Measurements from ENCODE around the gene ASB5. TPM values are rescaled to one million over a fixed set of nuclear protein-coding genes. Genes with fewer than 3 reads are reported as not detected.

ASB5 gene
- total and polyA plus RNA-seq, 10 of the 15 experiments (the other 5 are each of a cell fraction or from before 2014, with no cell fraction given) = not detected

GRCh38 chr4:176302283-176303275 is 33.6 kb upstream of the ASB5 start:
- POLR2A ChIA-PET = no interaction called here
- Histone ChIP-seq H3K79me2 (ENCODE audit: control insufficient read depth, insufficient read depth, low read length) (no peaks in the 10 kb centered on the region), H3K9me3 (replicated peaks; ENCODE audit: control insufficient read depth, insufficient read depth, low read length) (no peaks in the 10 kb centered on the region), H3K4me1 (ENCODE audit: control insufficient read depth, insufficient read depth, low read length) (no peaks in the 10 kb centered on the region), H3K4me3 (no peak overlapping the region), H2AFZ (ENCODE audit: control insufficient read depth, low read depth, low read length) (no peak overlapping the region), H3K27me3 (replicated peaks in 1 of 2; ENCODE audit: control insufficient read depth in 2 of 2, insufficient read depth in 2 of 2, low read length in 1 of 2) (no peaks in the 10 kb centered on the region; a peak in 1 of 4 replicates), H3K9ac (ENCODE audit: control insufficient read depth, insufficient read depth, low read length) (no peak overlapping the region), H3K4me2 (ENCODE audit: control insufficient read depth, insufficient read depth) (no peak overlapping the region), H3K27ac (ENCODE audit: control insufficient read depth, insufficient read depth) (no peak overlapping the region), H3K36me3 (ENCODE audit: control insufficient read depth in 2 of 2, insufficient read depth in 2 of 2, low read length in 1 of 2) (no peaks in the 10 kb centered on the region), H4K20me1 (ENCODE audit: control insufficient read depth, insufficient read depth) (no peaks in the 10 kb centered on the region)
- FAIRE-seq = no peak
- CTCF ChIA-PET = interaction anchor here (1.3 kb wide), 1 partner anchor 38 kb away, joined by 4 read pairs; no protein-coding TSS in a partner anchor
- intact Hi-C loops (cut with micrococcal nuclease; ENCODE audit: unreplicated experiment) (no loop called here), in situ Hi-C loops (cut with MboI) (no loop called here)
- SMC1A ChIA-PET (ENCODE audit: uncharacterized antibody, unreplicated experiment) = interaction anchor here (0.5 to 1.6 kb wide), 3 partner anchors 9 to 24 kb away, joined by 3 to 4 read pairs (median 3); partner anchors contain the start of gene SPCS3
- RAD21 ChIA-PET (ENCODE audit: unreplicated experiment) = interaction anchor here (1.1 kb wide), 1 partner anchor 38 kb away, joined by 3 read pairs; no protein-coding TSS in a partner anchor
- DNase-seq (ENCODE audit: low read depth, low spot score) = no peak
- WGBS (ENCODE audit: insufficient coverage, insufficient replicate concordance, low lambda C conversion rate, missing lambda C conversion rate) = 21% methylated on average over 2 of the region's 2 CpGs
- ATAC-seq = no peak
- BruUV-seq (replicated peaks) = no TSS peak
- TF ChIP-seq ESRRA (IDR thresholded peaks at IDR 0.05; ENCODE audit: low read length) (no peak), SREBF2 (IDR thresholded peaks at IDR 0.05; ENCODE audit: low read length) (no peak), RBBP5 (conservative IDR thresholded peaks at IDR 0.05) (no peak), CEBPB (IDR thresholded peaks at IDR 0.05; ENCODE audit: borderline replicate concordance in 1 of 2, low read depth in 2 of 2, low read length in 2 of 2) (no peak), IRF4 (IDR thresholded peaks at IDR 0.05; ENCODE audit: low read depth, low read length) (no peak), BHLHE40 (IDR thresholded peaks at IDR 0.05; ENCODE audit: borderline replicate concordance in 1 of 2, low read depth in 2 of 2, low read length in 1 of 2) (no peak), GABPA (IDR thresholded peaks at IDR 0.05; ENCODE audit: low read depth) (no peak), KLF5 (IDR thresholded peaks at IDR 0.05; ENCODE audit: partially characterized antibody) (no peak), YBX1 (IDR thresholded peaks at IDR 0.05) (no peak), CEBPZ (IDR thresholded peaks at IDR 0.05; ENCODE audit: low read depth, low read length) (no peak), MYC (IDR thresholded peaks at IDR 0.05; ENCODE audit: insufficient read depth, insufficient read length, insufficient replicate concordance, low read length, severe bottlenecking) (no peak), BCL3 (IDR thresholded peaks at IDR 0.05; ENCODE audit: borderline replicate concordance, insufficient read depth, low read depth, low read length, poor library complexity, severe bottlenecking) (no peak), SKIL (IDR thresholded peaks at IDR 0.05; ENCODE audit: low read depth, poor library complexity, severe bottlenecking) (no peak), IRF3 (IDR thresholded peaks at IDR 0.05) (no peak)
